PC-3 (cell line): ENCODE results near the gene PI4K2A. TPM values are rescaled to one million over a fixed set of nuclear protein-coding genes. Genes with fewer than 3 reads are reported as not detected.

Experiments used
- ATAC-seq: fragments of 200-7000 bp; cut with Tn5 transposase; 2 replicates; pipeline ENCODE4 v1.9.1; 2020; ENCODE audit warnings: mild to moderate bottlenecking, moderate library complexity
- BruUV-seq: library from RNA; stranded (reverse); fragments of 400-500 nt; replicated peaks from 2 replicates; lab custom pipeline; 2021; lab: Mats Ljungman, UMichigan
- CTCF ChIA-PET: fragments of 300-600 bp; sonication (Branson Sonifier 250); formaldehyde crosslinking; loops from one replicate; lab custom pipeline; 2022; ENCODE audit warnings: antibody characterized with exemption; lab: Charles Lee
- POLR2A ChIA-PET: fragments of 300-600 bp; sonication (Branson Sonifier 250); formaldehyde crosslinking; loops from one replicate; lab custom pipeline; 2022; ENCODE audit warnings: antibody characterized with exemption; ENCODE audit not compliant: unreplicated experiment; lab: Charles Lee
- DNase-seq: peaks from one replicate; pipeline ENCODE4 v3.0.0-alpha.2; 2015
- H2AFZ ChIP-seq: fragments of 300-600 bp; sonication (generic); 2 replicates; pipeline ENCODE4 v1.6.0; 2016; ENCODE audit warnings: antibody characterized with exemption, low read length
- H3F3A ChIP-seq: fragments of 300-600 bp; sonication (generic); one replicate; pipeline ENCODE4 v1.6.0; 2017; ENCODE audit warnings: antibody characterized with exemption, low read length, control low read depth, mild to moderate bottlenecking; ENCODE audit not compliant: unreplicated experiment
- H3K27ac ChIP-seq: fragments of 300-600 bp; sonication (generic); 2 replicates; pipeline ENCODE4 v1.5.1; 2016; ENCODE audit warnings: mild to moderate bottlenecking, low read length
- H3K27me3 ChIP-seq: fragments of 300-600 bp; sonication (generic); 2 replicates; pipeline ENCODE4 v1.6.1; 2016; ENCODE audit warnings: low read length, mixed read lengths
- H3K36me3 ChIP-seq: fragments of 300-600 bp; sonication (generic); 2 replicates; pipeline ENCODE4 v1.6.1; 2016; ENCODE audit warnings: low read depth, mixed run types, low read length, mixed read lengths
- H3K4me1 ChIP-seq: fragments of 300-600 bp; sonication (generic); 2 replicates; pipeline ENCODE4 v1.5.1; 2016; ENCODE audit warnings: low read length; ENCODE audit not compliant: insufficient read depth
- H3K4me2 ChIP-seq: fragments of 300-600 bp; sonication (generic); 2 replicates; pipeline ENCODE4 v1.6.0; 2016; ENCODE audit warnings: low read length
- H3K4me3 ChIP-seq: fragments of 300-600 bp; sonication (generic); 2 replicates; pipeline ENCODE4 v1.5.1; 2016; ENCODE audit warnings: mild to moderate bottlenecking, low read length, mixed read lengths
- H3K79me2 ChIP-seq: fragments of 300-600 bp; sonication (generic); 2 replicates; pipeline ENCODE4 v1.6.1; 2017; ENCODE audit warnings: low read length, mixed read lengths
- H3K9ac ChIP-seq: fragments of 300-600 bp; sonication (generic); 2 replicates; pipeline ENCODE4 v1.6.0; 2016; ENCODE audit warnings: mild to moderate bottlenecking, low read length
- H3K9me2 ChIP-seq: fragments of 300-600 bp; sonication (generic); replicated peaks from 2 replicates; pipeline ENCODE4 v1.6.1; 2016; ENCODE audit warnings: mixed run types, low read length, mixed read lengths
- H3K9me3 ChIP-seq: fragments of 300-600 bp; sonication (generic); 2 replicates; pipeline ENCODE4 v1.6.1; 2016; ENCODE audit warnings: low read length, mixed read lengths
- H4K20me1 ChIP-seq: fragments of 300-600 bp; sonication (generic); 2 replicates; pipeline ENCODE4 v1.6.1; 2016; ENCODE audit warnings: low read length, mixed read lengths
- CTCF ChIP-seq: fragments of 300-600 bp; sonication (generic); conservative IDR thresholded peaks from 2 replicates; pipeline ENCODE4 v1.5.1; 2017; ENCODE audit warnings: antibody characterized with exemption, low read depth, mild to moderate bottlenecking, low read length
- EZH2 ChIP-seq: fragments of 300-600 bp; sonication (generic); IDR thresholded peaks from one replicate; pipeline ENCODE4 v1.6.1; 2017; ENCODE audit warnings: antibody characterized with exemption, mild to moderate bottlenecking, low read length; ENCODE audit not compliant: unreplicated experiment
- EZH2phosphoT487 ChIP-seq: fragments of 300-600 bp; sonication (generic); IDR thresholded peaks from 2 replicates; pipeline ENCODE4 v1.6.1; 2018; ENCODE audit warnings: mild to moderate bottlenecking, antibody characterized with exemption, low read length, borderline replicate concordance
- intact Hi-C: fragments of 100-400 bp; cut with micrococcal nuclease; formaldehyde crosslinking; loops from 2 replicates; pipeline ENCODE4 v1.9.0; 2023
- total RNA-seq: library from RNA; depleted of rRNA; stranded (reverse); fragments of >200 nt; gene quantifications from 2 replicates; pipeline ENCODE4 v1.2.3, GENCODE V29; 2014

PI4K2A gene
- total RNA-seq, 1 experiment from 2014 or later = 19.4 TPM

- peaks cover 28% of the 10 kb centered on the region for H4K20me1 ChIP-seq
- peaks cover 46% of the 10 kb centered on the region for H3K79me2 ChIP-seq
- BruUV-seq = TSS peak; percentile 62
- peak overlapping the region; percentile 86 for H3K9ac ChIP-seq
- H3F3A ChIP-seq = no peaks in the 10 kb centered on the region
- intact Hi-C loops = loop anchor here (2.0 to 5.0 kb wide), 2 partner anchors 39 to 40 kb away; no protein-coding TSS in a partner anchor
- H3K36me3 ChIP-seq = no peaks in the 10 kb centered on the region
- TF ChIP-seq EZH2phosphoT487 (no peak), EZH2 (no peak), CTCF (no peak)
- peak overlapping the region; percentile 56 for H3K27ac ChIP-seq
- no peaks in the 10 kb centered on the region for H3K9me3 ChIP-seq
- POLR2A ChIA-PET = interaction anchor here (0.6 to 1.3 kb wide), 3 partner anchors 41 to 90 kb away, joined by 6 to 36 read pairs (median 7); partner anchors contain the start of gene ZFYVE27
- DNase-seq (no peak), ATAC-seq (peak; percentile 11; the same call in 1 of the 2 replicates)
- peak overlapping the region; percentile 22; the same call in 1 of the 2 replicates for H2AFZ ChIP-seq
- peak overlapping the region; percentile 92 for H3K4me3 ChIP-seq
- H3K4me1 ChIP-seq = peaks cover 59% of the 10 kb centered on the region
- H3K27me3 ChIP-seq = no peaks in the 10 kb centered on the region
- CTCF ChIA-PET = interaction anchor here (0.6 to 1.5 kb wide), 5 partner anchors 8 to 27 kb away, joined by 3 to 9 read pairs (median 6); partner anchors contain the start of gene MARVELD1
- H3K4me2 ChIP-seq = peak overlapping the region; percentile 92
- H3K9me2 ChIP-seq = no peaks in the 10 kb centered on the region
Measured at GRCh38 chr10:97686301-97686961, 46.0 kb downstream of the PI4K2A start.

- peak; percentile 97 for DNase-seq
- H3K36me3 ChIP-seq = no peaks in the 10 kb centered on the region
- peaks cover 28% of the 10 kb centered on the region for H4K20me1 ChIP-seq
- intact Hi-C loops = loop anchor here (2.0 to 5.0 kb wide), 2 partner anchors 40 kb away; no protein-coding TSS in a partner anchor
- POLR2A ChIA-PET = interaction anchor here (0.6 to 1.3 kb wide), 6 partner anchors 40 to 428 kb away, joined by 3 to 36 read pairs (median 6); partner anchors contain the start of gene ZFYVE27
- no peaks in the 10 kb centered on the region for H3F3A ChIP-seq
- peak within 1 kb of the TSS; percentile 69 for H3K27ac ChIP-seq
- BruUV-seq = no TSS peak
- peak within 1 kb of the TSS; percentile 92 for H3K4me3 ChIP-seq
- peaks cover 43% of the 10 kb centered on the region for H3K79me2 ChIP-seq
- no peaks in the 10 kb centered on the region for H3K9me3 ChIP-seq
- H2AFZ ChIP-seq = peak within 1 kb of the TSS; percentile 56; the same call in 1 of the 2 replicates
- peak within 1 kb of the TSS; percentile 86 for H3K9ac ChIP-seq
- no peaks in the 10 kb centered on the region for H3K27me3 ChIP-seq
- CTCF ChIA-PET = interaction anchor here (0.7 to 1.5 kb wide), 5 partner anchors 9 to 40 kb away, joined by 3 to 9 read pairs (median 6); partner anchors contain the start of gene MARVELD1
- peak within 1 kb of the TSS; percentile 92 for H3K4me2 ChIP-seq
- TF ChIP-seq EZH2phosphoT487 = peak; percentile 88
- no peak for TF ChIP-seq CTCF
- peaks cover 59% of the 10 kb centered on the region for H3K4me1 ChIP-seq
- H3K9me2 ChIP-seq = no peaks in the 10 kb centered on the region
- peak; percentile 84 for ATAC-seq
Measured at GRCh38 chr10:97686962-97687784, 46.7 kb downstream of the PI4K2A start, which contains the start of gene AVPI1. Gene AVPI1, minus strand, starts transcription at chr10:97687241. Its CDS starts 7,336 bp downstream, at chr10:97679905.
